ENCODE measurements around the gene RELN.

DNA sequence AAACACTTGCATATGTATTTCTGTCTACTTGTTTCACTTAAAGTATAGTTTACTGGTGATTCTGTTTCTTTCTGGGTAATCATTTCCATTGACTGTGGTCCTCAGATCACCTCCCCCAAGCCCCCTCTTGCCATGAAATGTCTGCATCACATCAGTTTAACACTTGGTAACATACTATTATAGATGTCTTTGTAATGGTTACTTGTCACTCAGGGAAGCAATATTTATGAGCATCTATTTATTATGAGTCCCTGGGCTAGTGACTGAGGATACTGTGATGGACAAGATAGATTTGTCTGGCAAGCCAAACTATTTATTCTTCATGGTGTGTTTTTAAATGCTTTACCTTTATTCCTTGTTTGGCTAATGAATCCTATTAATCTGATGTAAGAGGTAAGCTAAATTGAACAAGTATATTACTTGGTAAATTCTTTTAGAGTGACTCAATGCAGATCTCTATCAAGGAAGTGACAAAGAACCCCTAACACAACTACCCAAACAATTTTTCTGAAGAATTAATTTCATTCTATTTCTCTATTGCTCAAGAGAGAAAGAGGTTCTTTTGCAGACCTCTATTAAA, 270.9 kb downstream of the RELN start:
- TF ChIP-seq, protein P1, sequence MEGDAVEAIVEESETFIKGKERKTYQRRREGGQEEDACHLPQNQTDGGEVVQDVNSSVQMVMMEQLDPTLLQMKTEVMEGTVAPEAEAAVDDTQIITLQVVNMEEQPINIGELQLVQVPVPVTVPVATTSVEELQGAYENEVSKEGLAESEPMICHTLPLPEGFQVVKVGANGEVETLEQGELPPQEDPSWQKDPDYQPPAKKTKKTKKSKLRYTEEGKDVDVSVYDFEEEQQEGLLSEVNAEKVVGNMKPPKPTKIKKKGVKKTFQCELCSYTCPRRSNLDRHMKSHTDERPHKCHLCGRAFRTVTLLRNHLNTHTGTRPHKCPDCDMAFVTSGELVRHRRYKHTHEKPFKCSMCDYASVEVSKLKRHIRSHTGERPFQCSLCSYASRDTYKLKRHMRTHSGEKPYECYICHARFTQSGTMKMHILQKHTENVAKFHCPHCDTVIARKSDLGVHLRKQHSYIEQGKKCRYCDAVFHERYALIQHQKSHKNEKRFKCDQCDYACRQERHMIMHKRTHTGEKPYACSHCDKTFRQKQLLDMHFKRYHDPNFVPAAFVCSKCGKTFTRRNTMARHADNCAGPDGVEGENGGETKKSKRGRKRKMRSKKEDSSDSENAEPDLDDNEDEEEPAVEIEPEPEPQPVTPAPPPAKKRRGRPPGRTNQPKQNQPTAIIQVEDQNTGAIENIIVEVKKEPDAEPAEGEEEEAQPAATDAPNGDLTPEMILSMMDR (IDR thresholded peaks at IDR 0.05): no peak
- no peak for TF ChIP-seq SIN3A (IDR thresholded peaks at IDR 0.05; ENCODE audit: borderline replicate concordance, insufficient read depth, low read depth, low read length)
- TF ChIP-seq POLR2AphosphoS5 (IDR thresholded peaks at IDR 0.05; ENCODE audit: low read depth, low read length): no peak
- TF ChIP-seq TCF7L2 (IDR thresholded peaks at IDR 0.05; ENCODE audit: low read depth, low read length): no peak

Data from Panc1 (cell line).